WTC11 (cell line): ENCODE results near the gene CDH13.

ENCODE experiments used
- ARID4B ChIP-seq: sonication (generic); formaldehyde crosslinking; IDR thresholded peaks from 2 replicates; pipeline ENCODE4 v1.8.0; 2023; ENCODE audit warnings: missing genetic modification reagents, mild to moderate bottlenecking, borderline replicate concordance
- ATF1 ChIP-seq: sonication (generic); formaldehyde crosslinking; IDR thresholded peaks from 2 replicates; pipeline ENCODE4 v1.8.1; 2023; ENCODE audit warnings: mild to moderate bottlenecking, moderate library complexity, missing genetic modification reagents
- CREB1 ChIP-seq: sonication (generic); formaldehyde crosslinking; IDR thresholded peaks from 2 replicates; pipeline ENCODE4 v1.8.0; 2023; ENCODE audit warnings: mild to moderate bottlenecking, missing genetic modification reagents
- CTCF ChIP-seq: fragments of 200-600 bp; IDR thresholded peaks from 2 replicates; pipeline ENCODE4 v1.8.0; 2022; ENCODE audit warnings: antibody characterized with exemption
- E2F4 ChIP-seq: sonication (generic); formaldehyde crosslinking; IDR thresholded peaks from 2 replicates; pipeline ENCODE4 v1.8.1; 2022; ENCODE audit warnings: low read depth, mild to moderate bottlenecking, moderate library complexity, missing genetic modification reagents, borderline replicate concordance
- FOXJ3 ChIP-seq: sonication (generic); formaldehyde crosslinking; IDR thresholded peaks from 2 replicates; pipeline ENCODE4 v1.9.0; 2021; ENCODE audit warnings: missing genetic modification reagents, mild to moderate bottlenecking, borderline replicate concordance
- JUN ChIP-seq: sonication (generic); formaldehyde crosslinking; IDR thresholded peaks from 2 replicates; pipeline ENCODE4 v1.8.0; 2023; ENCODE audit warnings: mild to moderate bottlenecking, missing genetic modification reagents
- KAT7 ChIP-seq: sonication (generic); formaldehyde crosslinking; IDR thresholded peaks from 2 replicates; pipeline ENCODE4 v1.8.1; 2023; ENCODE audit warnings: missing genetic modification reagents, mild to moderate bottlenecking, borderline replicate concordance
- USF2 ChIP-seq: sonication (generic); formaldehyde crosslinking; IDR thresholded peaks from 2 replicates; pipeline ENCODE4 v1.8.1; 2023; ENCODE audit warnings: mild to moderate bottlenecking, missing genetic modification reagents, moderate library complexity

- no peak for TF ChIP-seq CTCF
- no peak for TF ChIP-seq CREB1 (CRISPR knock-in tag)
- no peak for TF ChIP-seq KAT7 (CRISPR knock-in tag)
- no peak for TF ChIP-seq JUN (CRISPR knock-in tag)
- no peak for TF ChIP-seq USF2
- TF ChIP-seq E2F4 (CRISPR knock-in tag), result no peak
- TF ChIP-seq ATF1, result no peak
- no peak for TF ChIP-seq ARID4B (CRISPR knock-in tag)
- TF ChIP-seq FOXJ3 (CRISPR knock-in tag), result no peak
Observed at GRCh38 chr16:83689385-83689831, 1062.6 kb downstream of the CDH13 start.
